ENCODE measurements around the gene ZBTB7B.

Gene ZBTB7B

GRCh38 chr1:155061381-155062150 lies 59.0 kb downstream of the ZBTB7B start:
- DNase-seq (ENCODE audit: low spot score), result peak; percentile 94

GRCh38 chr1:155062151-155062686 lies 59.6 kb downstream of the ZBTB7B start:
- DNase-seq (ENCODE audit: low spot score), result peak; percentile 82

- peak; percentile 91 for DNase-seq (ENCODE audit: low spot score)
Observed at GRCh38 chr1:155062702-155063411, 60.3 kb downstream of the ZBTB7B start.

DNA sequence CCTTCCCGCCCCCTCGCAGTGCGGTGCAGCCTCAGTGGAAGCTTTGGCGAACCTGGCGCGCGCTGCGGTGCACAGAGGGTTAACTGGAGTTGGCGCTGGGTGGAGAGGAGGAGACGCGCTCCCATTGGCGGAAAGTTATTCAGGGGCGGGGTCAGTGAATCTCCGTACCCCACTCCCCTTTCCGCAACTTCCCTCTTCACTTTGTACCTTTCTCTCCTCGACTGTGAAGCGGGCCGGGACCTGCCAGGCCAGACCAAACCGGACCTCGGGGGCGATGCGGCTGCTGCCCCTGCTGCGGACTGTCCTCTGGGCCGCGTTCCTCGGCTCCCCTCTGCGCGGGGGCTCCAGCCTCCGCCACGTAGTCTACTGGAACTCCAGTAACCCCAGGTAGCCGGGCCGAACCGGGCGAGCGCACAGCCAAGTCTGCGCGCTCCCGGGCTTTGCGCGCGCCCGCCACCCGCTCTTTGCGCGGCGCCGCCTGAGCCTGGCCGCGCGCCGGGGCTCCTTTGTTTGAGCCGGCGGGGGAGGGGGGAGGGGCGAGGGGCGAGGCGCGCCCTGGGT lies 61.0 kb downstream of the ZBTB7B start, which contains the start of gene EFNA4:
EFNA4 (plus strand) TSS at position 191 of the 561 bp plus-strand sequence; CDS start at position 275, 84 bp downstream.
- peak; percentile 92 for DNase-seq (ENCODE audit: low spot score)

GRCh38 chr1:155064111-155064831 lies 61.7 kb downstream of the ZBTB7B start:
- DNase-seq (ENCODE audit: low spot score), result no peak

- no peak for DNase-seq (ENCODE audit: low spot score)
Observed at GRCh38 chr1:155064832-155065429, 62.3 kb downstream of the ZBTB7B start.

- DNase-seq (ENCODE audit: low spot score), result no peak
Observed at GRCh38 chr1:155066777-155067176, 64.2 kb downstream of the ZBTB7B start.
